A673 (cell line): ENCODE measurements around the gene CDKN2B-AS1.

Source experiments
- EZH2 ChIP-seq: fragments of 200-600 bp; sonication (generic); IDR thresholded peaks from 2 replicates; pipeline ENCODE4 v1.6.1; 2017; ENCODE audit warnings: borderline replicate concordance, low read depth, mild to moderate bottlenecking, mixed read lengths, antibody characterized with exemption, low read length; ENCODE audit not compliant: poor library complexity, severe bottlenecking
- TF ChIP-seq, protein P1 (sequence below): fragments of 300-800, 200-600 bp; sonication (generic); conservative IDR thresholded peaks from 2 replicates; pipeline ENCODE4 v1.5.1; 2017; ENCODE audit warnings: low read depth, mild to moderate bottlenecking, antibody characterized with exemption, low read length, moderate library complexity, mixed read lengths

- TF ChIP-seq, protein P1, sequence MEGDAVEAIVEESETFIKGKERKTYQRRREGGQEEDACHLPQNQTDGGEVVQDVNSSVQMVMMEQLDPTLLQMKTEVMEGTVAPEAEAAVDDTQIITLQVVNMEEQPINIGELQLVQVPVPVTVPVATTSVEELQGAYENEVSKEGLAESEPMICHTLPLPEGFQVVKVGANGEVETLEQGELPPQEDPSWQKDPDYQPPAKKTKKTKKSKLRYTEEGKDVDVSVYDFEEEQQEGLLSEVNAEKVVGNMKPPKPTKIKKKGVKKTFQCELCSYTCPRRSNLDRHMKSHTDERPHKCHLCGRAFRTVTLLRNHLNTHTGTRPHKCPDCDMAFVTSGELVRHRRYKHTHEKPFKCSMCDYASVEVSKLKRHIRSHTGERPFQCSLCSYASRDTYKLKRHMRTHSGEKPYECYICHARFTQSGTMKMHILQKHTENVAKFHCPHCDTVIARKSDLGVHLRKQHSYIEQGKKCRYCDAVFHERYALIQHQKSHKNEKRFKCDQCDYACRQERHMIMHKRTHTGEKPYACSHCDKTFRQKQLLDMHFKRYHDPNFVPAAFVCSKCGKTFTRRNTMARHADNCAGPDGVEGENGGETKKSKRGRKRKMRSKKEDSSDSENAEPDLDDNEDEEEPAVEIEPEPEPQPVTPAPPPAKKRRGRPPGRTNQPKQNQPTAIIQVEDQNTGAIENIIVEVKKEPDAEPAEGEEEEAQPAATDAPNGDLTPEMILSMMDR = no peak
- TF ChIP-seq EZH2 = no peak
Observed at GRCh38 chr9:22107202-22108045, 112.8 kb downstream of the CDKN2B-AS1 start.
